Gastroesophageal sphincter (tissue), 4 donors: ENCODE data around the gene ANGEL2. TPM values are rescaled to one million over a fixed set of nuclear protein-coding genes. Genes with fewer than 3 reads are reported as not detected.

Source experiments
- ATAC-seq: fragments of 150-250 bp; one replicate; pipeline ENCODE4 v1.9.1; 2016; ENCODE audit warnings: mild to moderate bottlenecking, moderate library complexity
- H3K27ac ChIP-seq, 4 donors: fragments of 200-600 bp; sonication (generic) in 3 of 4; 1 replicate in 3 of 4; 2 replicates in 1 of 4; pipeline ENCODE4 v1.5.1; 2016 to 2019
- H3K27me3 ChIP-seq: fragments of 200-600 bp; sonication (generic); one replicate; pipeline ENCODE4 v1.5.1; 2019
- H3K36me3 ChIP-seq, 2 donors: fragments of 200-600 bp; sonication (generic); one replicate each; pipeline ENCODE4 v1.5.1; 2019; ENCODE audit warnings: control low read depth in 1 of 2
- H3K4me1 ChIP-seq, 3 donors: fragments of 200-600 bp; sonication (generic); 1 replicate in 2 of 3; 2 replicates in 1 of 3; pipeline ENCODE4 v1.5.1; 2016 to 2019; ENCODE audit warnings: control low read depth in 2 of 3
- H3K4me3 ChIP-seq, 2 donors: fragments of 200-600 bp; sonication (generic); one replicate each; pipeline ENCODE4 v1.5.1; 2019; ENCODE audit warnings: mild to moderate bottlenecking in 1 of 2, moderate library complexity in 1 of 2
- H3K9me3 ChIP-seq, 3 donors: fragments of 200-600 bp; sonication (generic); one replicate each; pipeline ENCODE4 v1.5.1; 2017 to 2019; ENCODE audit warnings: control low read depth in 2 of 3
- EP300 ChIP-seq: sonication (generic); formaldehyde crosslinking; IDR thresholded peaks from one replicate; pipeline ENCODE4 v1.6.1; 2017; ENCODE audit warnings: antibody characterized with exemption, mild to moderate bottlenecking
- POLR2A ChIP-seq, 2 donors: fragments of 450-650 bp; IDR thresholded peaks; one replicate each; pipeline ENCODE4 v1.6.1; 2017; ENCODE audit warnings: antibody characterized with exemption in 2 of 2, mild to moderate bottlenecking in 2 of 2, moderate library complexity in 1 of 2
- POLR2AphosphoS5 ChIP-seq: sonication (generic); formaldehyde crosslinking; IDR thresholded peaks from one replicate; pipeline ENCODE4 v1.6.1; 2017; ENCODE audit warnings: antibody characterized with exemption
- WGBS, 2 donors: methylation state at CpG; one replicate each; pipeline ENCODE4 v1.1.5; 2018; ENCODE audit warnings: low coverage in 1 of 2; 5-methylcytosine and 5-hydroxymethylcytosine counted together
- total RNA-seq, 4 donors: library from RNA; depleted of rRNA; stranded (reverse); fragments of >200 nt; gene quantifications; one replicate each; pipeline ENCODE4 v1.1.0, GENCODE V29; 2016
- TF ChIP-seq, protein P1 (sequence below), 4 experiments: fragments of 200-600 bp in 2 of 4; fragments of 450-650 bp in 2 of 4; sonication (generic) in 1 of 4; IDR thresholded peaks; one replicate each; pipeline ENCODE4 v1.5.1; 2017 to 2019; ENCODE audit warnings: antibody characterized with exemption in 4 of 4, mild to moderate bottlenecking in 2 of 4, moderate library complexity in 2 of 4

The ANGEL2 gene
- total RNA-seq, 4 donors from 2014 or later, result 20.9 to 85.1 (median 39.0) TPM

DNA sequence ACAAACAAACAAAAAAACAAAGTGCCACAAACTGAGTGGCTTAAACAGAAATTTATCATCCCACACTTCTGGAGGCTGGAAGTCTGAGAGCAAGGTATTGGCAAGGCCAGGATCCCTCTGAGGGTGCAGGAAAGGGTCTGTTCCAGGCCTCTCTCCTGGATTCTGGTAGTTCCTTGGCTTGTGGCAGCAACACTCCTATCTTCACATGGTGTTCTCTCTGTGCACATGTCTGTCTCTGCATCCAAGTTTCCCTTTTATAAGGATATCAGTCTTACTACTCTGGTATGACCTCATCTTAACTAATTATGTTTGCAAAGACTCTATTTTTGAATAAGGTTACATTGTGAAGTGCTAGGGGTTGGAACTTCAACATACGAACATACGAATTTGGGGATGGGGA, 70.6 kb downstream of the ANGEL2 start:
- 47 to 62% methylated on average over 2 of the region's 2 CpGs for WGBS, 2 donors
- no peaks in the 10 kb centered on the region for H3K36me3 ChIP-seq
- peak; percentile 57 for ATAC-seq

DNA sequence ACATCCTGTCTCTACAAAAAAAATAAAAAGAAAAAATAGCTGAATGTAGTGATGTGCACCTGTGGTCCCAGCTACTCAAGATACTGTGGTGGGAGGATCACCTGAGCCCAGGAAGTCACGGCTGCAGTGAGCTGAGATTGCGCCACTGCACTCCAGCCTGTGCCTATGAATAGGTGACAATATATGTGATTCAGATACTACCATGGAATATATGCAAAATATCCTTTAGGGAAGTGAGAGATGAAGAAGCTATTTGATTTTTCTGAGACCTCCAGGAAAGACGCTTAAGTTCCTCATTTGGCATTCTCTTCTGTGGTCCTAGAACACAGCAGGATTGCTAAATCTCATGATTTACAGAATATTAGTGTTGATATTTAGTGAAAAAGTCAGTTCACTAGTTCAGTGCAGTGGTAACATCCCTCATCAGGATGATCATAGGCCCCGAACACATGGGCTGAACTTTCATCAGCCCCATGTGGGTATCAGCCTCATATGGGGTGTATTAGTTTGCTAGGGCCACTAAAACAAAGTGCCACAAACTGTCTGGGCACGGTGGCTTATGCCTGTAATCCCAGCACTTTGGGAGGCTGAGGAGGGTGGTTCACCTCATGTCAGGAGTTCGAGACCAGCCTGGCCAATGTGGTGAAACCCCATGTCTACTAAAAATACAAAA, 71.3 kb downstream of the ANGEL2 start:
- TF ChIP-seq POLR2A (IDR thresholded peaks at IDR 0.05) (no peak), POLR2AphosphoS5 (no peak), EP300 (no peak)
- TF ChIP-seq, protein P1, sequence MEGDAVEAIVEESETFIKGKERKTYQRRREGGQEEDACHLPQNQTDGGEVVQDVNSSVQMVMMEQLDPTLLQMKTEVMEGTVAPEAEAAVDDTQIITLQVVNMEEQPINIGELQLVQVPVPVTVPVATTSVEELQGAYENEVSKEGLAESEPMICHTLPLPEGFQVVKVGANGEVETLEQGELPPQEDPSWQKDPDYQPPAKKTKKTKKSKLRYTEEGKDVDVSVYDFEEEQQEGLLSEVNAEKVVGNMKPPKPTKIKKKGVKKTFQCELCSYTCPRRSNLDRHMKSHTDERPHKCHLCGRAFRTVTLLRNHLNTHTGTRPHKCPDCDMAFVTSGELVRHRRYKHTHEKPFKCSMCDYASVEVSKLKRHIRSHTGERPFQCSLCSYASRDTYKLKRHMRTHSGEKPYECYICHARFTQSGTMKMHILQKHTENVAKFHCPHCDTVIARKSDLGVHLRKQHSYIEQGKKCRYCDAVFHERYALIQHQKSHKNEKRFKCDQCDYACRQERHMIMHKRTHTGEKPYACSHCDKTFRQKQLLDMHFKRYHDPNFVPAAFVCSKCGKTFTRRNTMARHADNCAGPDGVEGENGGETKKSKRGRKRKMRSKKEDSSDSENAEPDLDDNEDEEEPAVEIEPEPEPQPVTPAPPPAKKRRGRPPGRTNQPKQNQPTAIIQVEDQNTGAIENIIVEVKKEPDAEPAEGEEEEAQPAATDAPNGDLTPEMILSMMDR (IDR thresholded peaks at IDR 0.05), result no peak
- H3K27ac ChIP-seq, result peak overlapping the region in 1 of 4 donors; percentile 62
- H3K4me1 ChIP-seq, result peaks cover 0 to 11% (median 0%) of the 10 kb centered on the region in 3 donors
- WGBS, 2 donors, result 88 to 100% methylated on average over 2 to 5 of the region's 6 CpGs
- H3K9me3 ChIP-seq, result peaks cover 0 to 15% (median 0%) of the 10 kb centered on the region in 3 donors
- peaks cover 3% of the 10 kb centered on the region for H3K27me3 ChIP-seq
- no peaks in the 10 kb centered on the region for H3K36me3 ChIP-seq
- no peak for ATAC-seq
- no peak overlapping the region for H3K4me3 ChIP-seq

More for the DNA sequence above, 70.6 kb downstream of the ANGEL2 start:
- H3K4me1 ChIP-seq, result peaks cover 0 to 17% (median 0%) of the 10 kb centered on the region in 3 donors
- TF ChIP-seq POLR2A (IDR thresholded peaks at IDR 0.05), result no peak
- H3K4me3 ChIP-seq, result no peak overlapping the region
- H3K27me3 ChIP-seq, result peaks cover 7% of the 10 kb centered on the region
- peaks cover 0 to 10% (median 0%) of the 10 kb centered on the region in 3 donors for H3K9me3 ChIP-seq
- peak overlapping the region in 1 of 4 donors; percentile 62 for H3K27ac ChIP-seq

- Histone ChIP-seq H3K4me1 (peaks cover 0 to 11% (median 0%) of the 10 kb centered on the region in 3 donors), H3K27ac (no peak overlapping the region), H3K27me3 (no peaks in the 10 kb centered on the region), H3K9me3 (peaks cover 0 to 15% (median 0%) of the 10 kb centered on the region in 3 donors), H3K36me3 (no peaks in the 10 kb centered on the region), H3K4me3 (no peak overlapping the region)
- TF ChIP-seq EP300, result no peak
- TF ChIP-seq POLR2A (IDR thresholded peaks at IDR 0.05), result no peak
- TF ChIP-seq POLR2AphosphoS5, result no peak
- TF ChIP-seq, protein P1 (IDR thresholded peaks at IDR 0.05), result no peak
- 69% methylated on average over 4 of the region's 4 CpGs; no CpG with 5 or more reads in 1 of the 2 donors for WGBS, 2 donors
- no peak for ATAC-seq
Measured at GRCh38 chr1:212943393-212943710, 72.3 kb downstream of the ANGEL2 start.

DNA sequence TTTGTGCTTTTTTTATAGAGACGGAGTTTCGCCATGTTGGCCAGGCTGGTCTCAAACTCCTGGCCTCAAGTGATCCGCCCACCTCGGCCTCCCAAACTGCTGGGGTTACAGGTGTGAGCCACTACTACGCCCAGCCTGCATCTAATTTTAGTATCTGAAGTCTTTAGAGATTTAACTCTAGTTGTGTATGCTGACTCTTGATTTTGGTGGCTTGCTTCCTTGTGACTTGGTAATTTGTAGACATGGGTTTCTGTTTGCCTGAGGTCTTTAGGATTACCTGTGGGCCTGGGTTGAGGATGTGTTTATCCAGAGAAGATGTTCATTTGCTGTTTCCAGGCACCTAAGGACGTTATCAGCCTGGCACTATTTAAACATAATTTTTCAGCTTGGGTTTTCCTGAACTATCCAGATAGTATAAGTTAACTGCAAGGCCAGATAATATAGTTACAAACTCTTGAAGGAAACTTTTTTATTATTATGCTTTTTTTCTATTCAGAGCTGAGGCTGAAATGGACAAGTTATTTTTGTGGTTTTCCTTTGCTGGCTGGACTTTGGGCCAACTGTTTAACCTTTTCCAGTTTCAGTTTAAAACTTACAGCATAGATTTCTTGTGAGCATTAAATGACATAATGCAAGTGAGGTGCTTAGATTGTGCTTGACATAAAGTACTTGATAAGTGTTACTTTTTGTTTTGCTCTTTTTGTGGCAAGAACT, 72.8 kb downstream of the ANGEL2 start:
- Histone ChIP-seq H3K27me3 (no peaks in the 10 kb centered on the region), H3K27ac (no peak overlapping the region), H3K4me3 (no peak overlapping the region), H3K9me3 (peaks cover 0 to 15% (median 0%) of the 10 kb centered on the region in 3 donors), H3K36me3 (no peaks in the 10 kb centered on the region), H3K4me1 (peaks cover 0 to 11% (median 0%) of the 10 kb centered on the region in 3 donors)
- TF ChIP-seq, protein P1 (IDR thresholded peaks at IDR 0.05), result no peak
- TF ChIP-seq POLR2AphosphoS5 (no peak), POLR2A (IDR thresholded peaks at IDR 0.05) (no peak), EP300 (no peak)
- WGBS, 2 donors, result 68 to 73% methylated on average over 6 of the region's 6 CpGs
- ATAC-seq, result no peak

Other genes starting within 250 kb of the ANGEL2 start
- 10 to 100 TPM; 20.1 to 36.4 (median 31.1) TPM for gene NSL1, start 224.1 kb downstream of the ANGEL2 start, total RNA-seq
- gene TATDN3, start 224.0 kb downstream of the ANGEL2 start, total RNA-seq, result 10 to 100 TPM in 2 of 4 donors, 1 to 10 TPM in 2; 7.9 to 23.0 (median 9.9) TPM
- not detected for gene SPATA45, start 168.2 kb downstream of the ANGEL2 start, total RNA-seq
- 1 to 10 TPM; 3.2 to 9.2 (median 4.4) TPM for gene FLVCR1, start 157.6 kb downstream of the ANGEL2 start, total RNA-seq
- gene VASH2, start 65.3 kb downstream of the ANGEL2 start, total RNA-seq, result 1 to 10 TPM in 3 of 4 donors, under 1 TPM in 1; 0.67 to 9.0 (median 1.5) TPM
- gene RPS6KC1, start 35.4 kb upstream of the ANGEL2 start, total RNA-seq, result 10 to 100 TPM; 21.2 to 28.5 (median 23.8) TPM